ENCODE results near the gene FGD4. TPM values are rescaled to one million over a fixed set of nuclear protein-coding genes. Genes with fewer than 3 reads are reported as not detected.

FGD4 gene
- total and polyA plus RNA-seq, 2 donors from 2014 or later = 4.9 to 55.5 TPM

DNA sequence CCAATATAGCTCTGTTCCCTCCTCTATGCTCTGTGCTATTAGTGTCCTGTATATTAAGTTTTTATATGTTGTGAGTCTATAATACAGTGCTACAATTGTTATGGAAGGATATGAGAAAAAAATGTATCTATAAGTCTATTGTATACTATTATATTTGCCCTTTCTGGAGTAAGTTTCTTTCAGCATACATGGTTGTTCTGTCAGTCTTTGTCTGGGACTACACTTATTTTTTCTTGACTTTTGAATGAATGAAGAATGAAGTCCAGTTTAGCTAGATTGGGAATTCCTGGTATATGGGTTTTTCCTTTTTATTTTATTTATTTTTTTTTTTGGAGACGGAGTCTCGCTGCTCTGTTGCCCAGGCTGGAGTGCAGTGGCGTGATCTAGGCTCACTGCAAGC, 203.7 kb downstream of the FGD4 start:
- TF ChIP-seq, protein P1, sequence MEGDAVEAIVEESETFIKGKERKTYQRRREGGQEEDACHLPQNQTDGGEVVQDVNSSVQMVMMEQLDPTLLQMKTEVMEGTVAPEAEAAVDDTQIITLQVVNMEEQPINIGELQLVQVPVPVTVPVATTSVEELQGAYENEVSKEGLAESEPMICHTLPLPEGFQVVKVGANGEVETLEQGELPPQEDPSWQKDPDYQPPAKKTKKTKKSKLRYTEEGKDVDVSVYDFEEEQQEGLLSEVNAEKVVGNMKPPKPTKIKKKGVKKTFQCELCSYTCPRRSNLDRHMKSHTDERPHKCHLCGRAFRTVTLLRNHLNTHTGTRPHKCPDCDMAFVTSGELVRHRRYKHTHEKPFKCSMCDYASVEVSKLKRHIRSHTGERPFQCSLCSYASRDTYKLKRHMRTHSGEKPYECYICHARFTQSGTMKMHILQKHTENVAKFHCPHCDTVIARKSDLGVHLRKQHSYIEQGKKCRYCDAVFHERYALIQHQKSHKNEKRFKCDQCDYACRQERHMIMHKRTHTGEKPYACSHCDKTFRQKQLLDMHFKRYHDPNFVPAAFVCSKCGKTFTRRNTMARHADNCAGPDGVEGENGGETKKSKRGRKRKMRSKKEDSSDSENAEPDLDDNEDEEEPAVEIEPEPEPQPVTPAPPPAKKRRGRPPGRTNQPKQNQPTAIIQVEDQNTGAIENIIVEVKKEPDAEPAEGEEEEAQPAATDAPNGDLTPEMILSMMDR (IDR thresholded peaks at IDR 0.05; ENCODE audit: borderline replicate concordance, extremely low read depth, insufficient read depth) = no peak
- no peaks in the 10 kb centered on the region for H3K27me3 ChIP-seq (ENCODE audit: control insufficient read depth, insufficient read depth, low read length)
- no peak overlapping the region for H3K27ac ChIP-seq (ENCODE audit: low read depth in 2 of 2, low read length in 2 of 2)
- no peak for DNase-seq
- no peak for FAIRE-seq
- H3K4me3 ChIP-seq (ENCODE audit: low read length in 3 of 3) = no peak overlapping the region
- H3K9me3 ChIP-seq (ENCODE audit: control insufficient read depth in 2 of 3, insufficient read depth in 1 of 3, low read length in 3 of 3) = no peaks in the 10 kb centered on the region
- no peaks in the 10 kb centered on the region for H3K4me1 ChIP-seq (ENCODE audit: control insufficient read depth in 2 of 3, insufficient read depth in 2 of 3, low read depth in 1 of 3, low read length in 3 of 3)
- H3K36me3 ChIP-seq (ENCODE audit: control insufficient read depth in 2 of 3, insufficient read depth in 3 of 3, low read length in 3 of 3) = peaks cover 0 to 20% (median 7%) of the 10 kb centered on the region in 3 donors
- no peak overlapping the region for H3K9ac ChIP-seq (ENCODE audit: low read length in 3 of 3)
- intact Hi-C loops (cut with DNase I) = no loop called here

DNA sequence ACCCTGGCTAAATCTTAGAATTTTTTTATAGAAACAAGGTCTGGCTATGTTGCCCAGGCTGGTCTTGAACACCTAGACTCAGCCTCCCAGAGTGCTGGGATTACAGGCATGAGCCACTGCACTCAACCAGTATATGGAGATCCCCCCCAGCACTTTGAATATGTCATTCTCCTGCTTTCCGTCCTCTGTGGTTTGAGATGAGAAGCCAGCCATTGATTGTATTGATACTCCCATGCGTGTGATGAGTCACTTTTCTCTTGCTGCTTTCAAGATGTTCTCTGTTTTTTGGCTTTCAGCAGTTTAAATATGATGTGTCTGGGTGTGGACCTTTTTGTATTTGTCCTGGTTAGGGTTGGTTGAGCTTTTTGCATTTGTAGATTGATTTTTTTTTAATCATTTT, 204.5 kb downstream of the FGD4 start:
- no peak overlapping the region for H3K9ac ChIP-seq (ENCODE audit: low read length in 3 of 3)
- no peaks in the 10 kb centered on the region for H3K9me3 ChIP-seq (ENCODE audit: control insufficient read depth in 2 of 3, insufficient read depth in 1 of 3, low read length in 3 of 3)
- no peak overlapping the region for H3K27ac ChIP-seq (ENCODE audit: low read depth in 2 of 2, low read length in 2 of 2)
- intact Hi-C loops (cut with DNase I) = no loop called here
- H3K27me3 ChIP-seq (ENCODE audit: control insufficient read depth, insufficient read depth, low read length) = no peaks in the 10 kb centered on the region
- TF ChIP-seq, protein P1 (IDR thresholded peaks at IDR 0.05; ENCODE audit: borderline replicate concordance, extremely low read depth, insufficient read depth) = no peak
- peaks cover 0 to 24% (median 10%) of the 10 kb centered on the region in 3 donors for H3K36me3 ChIP-seq (ENCODE audit: control insufficient read depth in 2 of 3, insufficient read depth in 3 of 3, low read length in 3 of 3)
- no peaks in the 10 kb centered on the region for H3K4me1 ChIP-seq (ENCODE audit: control insufficient read depth in 2 of 3, insufficient read depth in 2 of 3, low read depth in 1 of 3, low read length in 3 of 3)
- no peak overlapping the region for H3K4me3 ChIP-seq (ENCODE audit: low read length in 3 of 3)
- FAIRE-seq = no peak
- DNase-seq = no peak

DNA sequence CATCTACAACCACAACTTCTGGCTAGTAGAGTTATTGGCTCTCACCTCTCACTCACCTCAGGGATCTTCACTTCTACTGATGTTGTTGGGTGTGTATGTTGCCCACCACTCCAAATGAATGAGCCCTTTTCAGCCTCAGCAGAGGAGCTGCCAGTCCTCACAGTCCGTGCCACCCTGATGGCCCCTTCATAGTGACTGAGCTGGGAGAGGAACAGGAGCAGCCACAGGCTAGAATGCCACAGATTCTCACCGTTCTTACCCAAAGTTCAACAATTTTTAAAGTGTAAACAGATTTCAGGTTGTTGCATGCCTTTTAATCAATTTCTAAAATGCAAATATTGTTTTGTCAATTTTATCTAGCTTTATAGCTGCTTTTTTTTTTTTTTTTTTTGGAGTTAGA, 205.2 kb downstream of the FGD4 start:
- Histone ChIP-seq H3K9ac (ENCODE audit: low read length in 3 of 3) (no peak overlapping the region), H3K27me3 (ENCODE audit: control insufficient read depth, insufficient read depth, low read length) (no peaks in the 10 kb centered on the region), H3K4me1 (ENCODE audit: control insufficient read depth in 2 of 3, insufficient read depth in 2 of 3, low read depth in 1 of 3, low read length in 3 of 3) (no peaks in the 10 kb centered on the region), H3K36me3 (ENCODE audit: control insufficient read depth in 2 of 3, insufficient read depth in 3 of 3, low read length in 3 of 3) (peaks cover 0 to 24% (median 10%) of the 10 kb centered on the region in 3 donors), H3K27ac (ENCODE audit: low read depth in 2 of 2, low read length in 2 of 2) (no peak overlapping the region), H3K4me3 (ENCODE audit: low read length in 3 of 3) (no peak overlapping the region), H3K9me3 (ENCODE audit: control insufficient read depth in 2 of 3, insufficient read depth in 1 of 3, low read length in 3 of 3) (no peaks in the 10 kb centered on the region)
- intact Hi-C loops (cut with DNase I) = no loop called here
- DNase-seq (no peak), FAIRE-seq (no peak)
- TF ChIP-seq, protein P1 (IDR thresholded peaks at IDR 0.05; ENCODE audit: borderline replicate concordance, extremely low read depth, insufficient read depth) = no peak

Measured in kidney (tissue), 14 donors.